SK-N-SH (cell line): ENCODE results near the gene ZNHIT2. TPM values are rescaled to one million over a fixed set of nuclear protein-coding genes. Genes with fewer than 3 reads are reported as not detected.

Source experiments
- CTCF ChIA-PET: fragments of 300-600, 350-600 bp; formaldehyde crosslinking; extraction: SDS; loops from one replicate; lab custom pipeline; 2021; lab: Yijun Ruan, JAX
- POLR2A ChIA-PET: fragments of 350-600 bp; sonication (Branson Sonifier 250); formaldehyde crosslinking; extraction: SDS; loops from one replicate; lab custom pipeline; 2020; ENCODE audit warnings: antibody characterized with exemption, inconsistent platforms; lab: Yijun Ruan, JAX
- DNase-seq: peaks from one replicate; pipeline ENCODE4 v3.0.0; 2012
- H2AFZ ChIP-seq: fragments of 200-600 bp; sonication (generic); 2 replicates; pipeline ENCODE4 v1.8.1; 2016; ENCODE audit warnings: antibody characterized with exemption, mild to moderate bottlenecking, low read depth
- H3F3A ChIP-seq: fragments of 200-600 bp; sonication (generic); replicated peaks from 2 replicates; pipeline ENCODE3; 2016; ENCODE audit warnings: antibody characterized with exemption, mild to moderate bottlenecking; ENCODE audit not compliant: insufficient read depth
- H3K27ac ChIP-seq, 2 experiments: fragments of 200-500 bp in 1 of 2; fragments of 200-600 bp in 1 of 2; sonication (Bioruptor generic) in 1 of 2; sonication (generic), shearing (Covaris generic) in 1 of 2; 2 replicates each; pipeline versions ENCODE4 v1.5.1 to v1.6.1; 2014 to 2016; ENCODE audit warnings: low read depth in 2 of 2, inconsistent platforms in 1 of 2, low read length in 1 of 2, mild to moderate bottlenecking in 1 of 2, mixed read lengths in 1 of 2
- H3K27me3 ChIP-seq: fragments of 200-600 bp; sonication (generic), shearing (Covaris generic); 2 replicates; pipeline ENCODE4 v1.6.1; 2016; ENCODE audit warnings: mixed run types; ENCODE audit not compliant: insufficient read depth
- H3K36me3 ChIP-seq, 2 experiments: fragments of 200-500 bp in 1 of 2; fragments of 200-600 bp in 1 of 2; sonication (Bioruptor generic) in 1 of 2; sonication (generic) in 1 of 2; replicated peaks in 1 of 2; 2 replicates each; pipeline versions ENCODE3 to v1.5.1; 2014 to 2016; ENCODE audit warnings: low read length in 1 of 2, mild to moderate bottlenecking in 1 of 2; ENCODE audit not compliant: insufficient read depth in 2 of 2, control insufficient read depth in 1 of 2
- H3K4me1 ChIP-seq, 2 experiments: fragments of 200-500 bp in 1 of 2; fragments of 200-600 bp in 1 of 2; sonication (Bioruptor generic) in 1 of 2; sonication (generic), shearing (Covaris generic) in 1 of 2; 2 replicates each; pipeline versions ENCODE4 v1.5.1 to v1.6.1; 2014 to 2016; ENCODE audit warnings: low read depth in 1 of 2, low read length in 1 of 2, mixed run types in 1 of 2; ENCODE audit not compliant: insufficient read depth in 2 of 2, control insufficient read depth in 1 of 2
- H3K4me2 ChIP-seq: fragments of 200-600 bp; sonication (generic), shearing (Covaris generic); 2 replicates; pipeline ENCODE4 v1.6.1; 2017; ENCODE audit warnings: mixed run types
- H3K4me3 ChIP-seq, 2 experiments: fragments of 200-500 bp in 1 of 2; fragments of 200-600 bp in 1 of 2; sonication (Bioruptor generic) in 1 of 2; sonication (generic), shearing (Covaris generic) in 1 of 2; 2 replicates each; pipeline versions ENCODE4 v1.5.1 to v1.8.1; 2014 to 2016; ENCODE audit warnings: low read depth in 2 of 2, inconsistent platforms in 1 of 2, low read length in 1 of 2, mild to moderate bottlenecking in 1 of 2, mixed read lengths in 1 of 2, moderate library complexity in 1 of 2
- H3K79me2 ChIP-seq: fragments of 200-600 bp; sonication (generic); 2 replicates; pipeline ENCODE4 v1.8.1; 2017; ENCODE audit warnings: mild to moderate bottlenecking; ENCODE audit not compliant: insufficient read depth
- H3K9ac ChIP-seq: fragments of 200-600 bp; sonication (generic); 2 replicates; pipeline ENCODE4 v1.6.1; 2017; ENCODE audit warnings: mixed run types
- H3K9me2 ChIP-seq: fragments of 200-600 bp; sonication (generic); 2 replicates; pipeline ENCODE4 v1.6.1; 2017; ENCODE audit warnings: mixed run types
- H3K9me3 ChIP-seq: fragments of 200-600 bp; sonication (generic); 2 replicates; pipeline ENCODE4 v1.6.1; 2017; ENCODE audit warnings: mixed run types, mild to moderate bottlenecking, moderate library complexity
- H4K20me1 ChIP-seq: fragments of 200-600 bp; sonication (generic); 2 replicates; pipeline ENCODE4 v1.6.1; 2017; ENCODE audit warnings: mild to moderate bottlenecking, mixed run types; ENCODE audit not compliant: insufficient read depth
- CHD2 ChIP-seq: fragments of 150-350 bp; IDR thresholded peaks from 2 replicates; pipeline ENCODE4 v1.6.1; 2018; ENCODE audit warnings: low read length; ENCODE audit not compliant: partially characterized antibody
- CTCF ChIP-seq: fragments of 200-600 bp; sonication (generic); IDR thresholded peaks from 2 replicates; pipeline ENCODE4 v1.6.1; 2017; ENCODE audit warnings: antibody characterized with exemption, mild to moderate bottlenecking, moderate library complexity
- EP300 ChIP-seq, 2 experiments: IDR thresholded peaks; 2 replicates each; pipeline versions ENCODE4 v1.4.0 to v1.6.1; 2012; ENCODE audit warnings: borderline replicate concordance in 1 of 2, low read depth in 1 of 2, low read length in 1 of 2
- GABPA ChIP-seq: IDR thresholded peaks from 2 replicates; pipeline ENCODE4 v1.4.0; 2012; ENCODE audit warnings: low read depth, mild to moderate bottlenecking
- JUND ChIP-seq: IDR thresholded peaks from 2 replicates; pipeline ENCODE4 v1.4.0; 2012
- MXI1 ChIP-seq: IDR thresholded peaks from 2 replicates; pipeline ENCODE4 v1.6.1; 2012; ENCODE audit warnings: mild to moderate bottlenecking, low read depth, low read length, improper control_type of control experiment
- POLR2AphosphoS5 ChIP-seq: IDR thresholded peaks from 2 replicates; pipeline ENCODE4 v1.6.1; 2012; ENCODE audit warnings: low read depth, low read length
- RAD21 ChIP-seq: IDR thresholded peaks from 2 replicates; pipeline ENCODE4 v1.6.1; 2012; ENCODE audit warnings: mild to moderate bottlenecking, low read length
- RCOR1 ChIP-seq: fragments of 150-350 bp; IDR thresholded peaks from 2 replicates; pipeline ENCODE4 v1.6.1; 2017; ENCODE audit warnings: antibody characterized with exemption, low read length
- RFX5 ChIP-seq: IDR thresholded peaks from 2 replicates; pipeline ENCODE4 v1.6.1; 2012; ENCODE audit warnings: mild to moderate bottlenecking, improper control_type of control experiment, low read length
- TAF1 ChIP-seq: IDR thresholded peaks from 2 replicates; pipeline ENCODE4 v1.6.1; 2012; ENCODE audit warnings: low read depth, mild to moderate bottlenecking, low read length, moderate library complexity, borderline replicate concordance
- YY1 ChIP-seq: IDR thresholded peaks from 2 replicates; pipeline ENCODE4 v1.4.0; 2012; ENCODE audit warnings: low read depth, mild to moderate bottlenecking
- ZBTB33 ChIP-seq: IDR thresholded peaks from 2 replicates; pipeline ENCODE4 v1.4.0; 2012; ENCODE audit warnings: low read depth, borderline replicate concordance
- WGBS: methylation state at CpG from one replicate; pipeline ENCODE4 v1.1.6; 2017; ENCODE audit warnings: low lambda C conversion rate; 5-methylcytosine and 5-hydroxymethylcytosine counted together
- polyA plus RNA-seq, 3 experiments: library from polyadenylated mRNA; depleted of rRNA; stranded (reverse); fragments of >200 nt; gene quantifications; 2 replicates each; pipeline ENCODE4 v1.2.3, GENCODE V29; 2012

Gene ZNHIT2
- polyA plus RNA-seq, 1 of the 3 experiments (the other 2 are of a cell fraction), result 5.6 TPM

- Histone ChIP-seq H3K9me3 (no peaks in the 10 kb centered on the region), H3K4me3 (no peak overlapping the region), H3K27ac (no peak overlapping the region), H3K9me2 (no peaks in the 10 kb centered on the region), H3K4me1 (peaks cover 8 to 20% of the 10 kb centered on the region in 2 experiments), H3K36me3 (peaks cover 8 to 39% of the 10 kb centered on the region in 2 experiments), H3K4me2 (no peak overlapping the region), H3F3A (peaks cover 3% of the 10 kb centered on the region), H3K27me3 (no peaks in the 10 kb centered on the region), H2AFZ (no peak overlapping the region), H4K20me1 (no peaks in the 10 kb centered on the region), H3K9ac (no peak overlapping the region), H3K79me2 (peaks cover 38% of the 10 kb centered on the region)
- CTCF ChIA-PET, result interaction anchor here (0.9 kb wide), 1 partner anchor 11 kb away, joined by 3 read pairs; no protein-coding TSS in a partner anchor
- 93% methylated on average over 3 of the region's 9 CpGs for WGBS
- DNase-seq, result no peak
- POLR2A ChIA-PET, result interaction anchor here (1.6 kb wide), 1 partner anchor 48 kb away, joined by 4 read pairs; the partner anchor contains the start of gene SYVN1
- TF ChIP-seq POLR2AphosphoS5, result no peak
- TF ChIP-seq CHD2, result no peak
- TF ChIP-seq YY1, result no peak
- no peak for TF ChIP-seq TAF1
Measured at GRCh38 chr11:65086809-65087208, 30.7 kb downstream of the ZNHIT2 start.

GRCh38 chr11:65085446-65085845 is 32.1 kb downstream of the ZNHIT2 start:
- 100% methylated on average over 4 of the region's 4 CpGs for WGBS
- no peaks in the 10 kb centered on the region for H3K9me2 ChIP-seq
- peaks cover 8 to 20% of the 10 kb centered on the region in 2 experiments for H3K4me1 ChIP-seq
- H3K4me2 ChIP-seq, result peak overlapping the region; percentile 83
- H3K79me2 ChIP-seq, result peaks cover 52% of the 10 kb centered on the region
- H3K27ac ChIP-seq, result no peak overlapping the region
- ChIA-PET CTCF (interaction anchor here (0.6 to 1.6 kb wide), 5 partner anchors 9 to 222 kb away, joined by 3 to 6 read pairs (median 3); partner anchors contain the start of genes ARL2 and TM7SF2), POLR2A (interaction anchor here (1.6 kb wide), 1 partner anchor 49 kb away, joined by 4 read pairs; the partner anchor contains the start of gene SYVN1)
- peaks cover 11 to 39% of the 10 kb centered on the region in 2 experiments for H3K36me3 ChIP-seq
- H3K27me3 ChIP-seq, result no peaks in the 10 kb centered on the region
- no peaks in the 10 kb centered on the region for H3K9me3 ChIP-seq
- no peak for DNase-seq
- peak overlapping the region; percentile 87 to 92; a peak in 2 of 4 replicates for H3K4me3 ChIP-seq
- peak overlapping the region; percentile 89; the same call in 1 of the 2 replicates for H3K9ac ChIP-seq
- no peak overlapping the region for H2AFZ ChIP-seq
- H3F3A ChIP-seq, result no peaks in the 10 kb centered on the region
- no peaks in the 10 kb centered on the region for H4K20me1 ChIP-seq
- TF ChIP-seq RFX5, result no peak
- no peak for TF ChIP-seq RAD21
- TF ChIP-seq YY1, result no peak
- no peak for TF ChIP-seq RCOR1
- no peak for TF ChIP-seq GABPA
- no peak for TF ChIP-seq MXI1
- no peak for TF ChIP-seq ZBTB33
- no peak for TF ChIP-seq CTCF
- no peak for TF ChIP-seq JUND
- no peak for TF ChIP-seq EP300 (IDR thresholded peaks at IDR 0.05; ENCODE audit: borderline replicate concordance in 1 of 2, low read depth in 1 of 2, low read length in 1 of 2)
